GM18505 (cell line): ENCODE data around the gene METAP1.

Experiments
- ATAC-seq: cut with Tn5 transposase; IDR thresholded peaks from one replicate; pipeline ENCODE4 v1.9.1; 2021; ENCODE audit not compliant: unreplicated experiment
- POLR2A ChIP-seq: IDR thresholded peaks from 4 replicates; pipeline ENCODE4 v1.6.1; 2011; ENCODE audit warnings: borderline replicate concordance; ENCODE audit not compliant: insufficient read depth, insufficient read length; ENCODE audit errors: extremely low read depth

Gene METAP1

DNA sequence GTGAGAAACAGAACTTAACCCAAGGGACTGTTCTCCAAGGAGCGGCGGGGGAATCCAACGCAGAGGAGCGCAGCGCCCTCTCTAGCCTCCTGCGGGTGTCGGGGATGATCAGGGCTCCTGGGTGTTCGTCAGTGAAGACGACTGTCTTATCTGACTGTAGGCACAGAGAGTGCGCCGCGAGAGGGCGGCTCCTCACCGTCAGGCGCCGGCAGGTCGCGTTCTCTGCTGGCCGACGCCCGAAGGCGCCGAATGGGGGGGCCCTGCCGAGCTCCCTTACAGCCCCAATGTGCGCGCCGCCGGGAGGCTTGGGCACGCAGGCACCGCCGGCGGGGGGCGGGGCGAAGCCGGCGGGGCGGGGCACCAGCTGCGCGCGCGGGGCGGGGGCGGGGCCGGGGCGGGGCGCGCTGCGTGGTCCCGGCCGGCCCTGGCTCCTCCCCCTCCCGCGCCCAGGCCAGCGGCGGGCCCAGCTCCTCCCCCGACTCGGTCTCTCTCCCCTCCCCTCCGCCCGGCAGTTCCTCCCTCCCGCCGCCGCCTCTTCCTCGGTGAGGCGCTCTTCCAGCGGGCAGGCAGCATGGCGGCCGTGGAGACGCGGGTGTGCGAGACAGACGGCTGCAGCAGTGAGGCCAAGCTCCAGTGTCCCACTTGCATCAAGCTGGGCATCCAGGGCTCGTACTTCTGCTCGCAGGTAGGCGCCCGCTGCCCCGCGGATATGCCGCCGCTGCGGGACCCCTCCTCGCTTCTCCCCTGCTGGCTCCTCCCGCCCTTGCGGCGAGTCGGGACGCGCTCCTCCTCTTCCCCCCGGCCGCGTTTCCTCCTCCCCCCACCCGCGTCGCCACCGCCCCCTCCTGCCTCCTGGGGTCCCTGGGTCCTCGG, at the start of gene METAP1:
TSS of gene METAP1 (plus strand) at position 539 of the 873 bp plus-strand sequence. CDS start at position 572, 33 bp downstream.
- peak; percentile 93 for ATAC-seq
- peak; percentile 84 for TF ChIP-seq POLR2A

DNA sequence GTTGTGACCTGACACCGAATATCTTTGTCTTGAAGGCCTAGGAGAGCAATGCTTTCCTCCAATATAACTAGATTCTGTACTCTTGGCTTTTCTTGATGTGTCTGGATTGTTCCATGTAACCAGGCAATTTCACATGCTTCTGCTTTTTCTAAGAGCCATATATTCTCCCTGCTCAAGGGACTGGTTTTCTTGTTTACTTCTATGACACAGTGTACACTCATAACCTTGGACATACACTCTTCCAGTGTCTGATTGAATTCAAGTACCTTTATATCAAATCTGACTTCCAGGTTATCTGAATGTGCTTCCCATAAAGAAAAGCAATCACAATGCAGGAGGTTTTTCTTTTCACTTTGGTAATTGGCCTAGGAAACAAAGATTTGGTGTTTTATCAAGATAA, 49.2 kb upstream of the METAP1 start:
- ATAC-seq, result no peak
- TF ChIP-seq POLR2A, result no peak

GRCh38 chr4:98950925-98951324, 44.6 kb upstream of the METAP1 start:
- no peak for ATAC-seq
- no peak for TF ChIP-seq POLR2A

GRCh38 chr4:98951710-98952109, 43.8 kb upstream of the METAP1 start:
- no peak for ATAC-seq
- no peak for TF ChIP-seq POLR2A

DNA sequence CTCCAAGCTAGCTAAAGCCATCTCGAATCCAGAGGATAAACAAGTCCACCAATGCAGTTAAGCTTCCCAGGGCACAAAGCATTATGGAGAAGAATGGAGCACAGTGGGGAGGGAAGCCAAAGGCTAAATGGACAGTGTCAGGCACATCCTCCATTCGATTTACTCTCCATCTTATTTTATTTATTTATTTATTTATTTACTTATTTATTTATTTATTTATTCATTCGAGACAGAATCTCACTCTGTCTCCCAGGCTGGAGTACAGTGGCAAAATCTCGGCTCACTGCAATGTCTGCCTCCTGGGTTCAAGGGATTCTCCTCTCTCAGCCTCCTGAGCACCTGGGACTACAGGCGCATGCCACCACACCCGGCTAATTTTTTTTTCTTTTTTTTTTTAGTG, 40.3 kb upstream of the METAP1 start:
- no peak for ATAC-seq
- no peak for TF ChIP-seq POLR2A

DNA sequence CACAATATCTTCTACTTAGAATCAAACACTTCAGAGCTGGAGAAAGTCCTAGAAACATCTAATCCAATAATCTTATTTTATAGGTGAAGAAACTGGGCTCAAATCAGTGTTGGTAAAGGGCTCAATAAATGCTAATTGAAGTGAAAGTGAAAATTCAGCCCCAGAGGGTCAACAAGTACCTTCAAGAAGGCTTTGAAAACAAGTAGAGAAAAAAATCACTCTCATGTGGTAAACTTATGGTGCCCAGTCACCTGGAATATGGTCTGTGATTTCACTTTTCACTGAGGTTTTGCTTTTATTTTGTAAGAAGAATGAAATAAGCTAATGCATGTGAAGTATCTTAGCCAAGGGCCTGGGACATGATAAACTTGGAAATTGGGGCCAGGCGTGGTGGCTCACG, 37.5 kb upstream of the METAP1 start:
- peak; percentile 61 for ATAC-seq
- no peak for TF ChIP-seq POLR2A

DNA sequence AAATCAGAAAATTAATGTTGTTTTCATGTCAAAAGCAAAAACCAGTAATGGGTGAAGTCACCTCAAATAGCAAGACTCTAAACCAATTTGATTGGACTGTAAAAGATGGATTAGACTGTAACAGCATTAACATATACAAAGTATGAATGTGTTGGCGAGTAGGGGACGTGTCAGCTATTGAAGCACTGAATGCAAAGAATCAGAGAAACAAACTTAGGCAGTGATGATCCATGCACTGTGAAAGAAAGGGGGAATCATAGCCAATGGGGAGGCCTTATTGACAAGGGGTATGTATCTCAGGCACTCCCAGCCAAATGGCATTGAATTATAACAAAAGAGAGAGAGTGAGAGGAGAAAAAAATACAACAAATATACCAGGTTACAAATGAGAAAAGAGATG, 36.1 kb upstream of the METAP1 start:
- no peak for TF ChIP-seq POLR2A
- no peak for ATAC-seq

DNA sequence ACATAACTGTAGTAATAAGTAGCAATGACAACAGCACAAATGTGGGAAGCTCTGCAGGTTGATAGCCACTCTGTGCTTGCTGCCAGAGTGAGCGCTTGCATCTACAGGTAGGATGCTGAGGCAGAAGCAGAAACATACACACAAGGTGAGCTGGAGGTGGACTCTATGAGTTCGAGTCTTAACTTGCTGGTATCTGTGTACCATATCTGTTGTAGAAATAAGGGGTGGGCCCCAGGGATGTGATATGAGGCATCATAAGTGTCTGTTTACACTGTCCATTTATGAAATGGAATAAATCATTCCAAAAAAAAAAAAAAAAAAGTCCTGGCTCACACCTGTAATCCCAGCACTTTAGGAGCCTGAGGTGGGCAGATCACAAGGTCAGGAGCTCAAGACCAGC, 33.8 kb upstream of the METAP1 start:
- no peak for TF ChIP-seq POLR2A
- ATAC-seq, result no peak

DNA sequence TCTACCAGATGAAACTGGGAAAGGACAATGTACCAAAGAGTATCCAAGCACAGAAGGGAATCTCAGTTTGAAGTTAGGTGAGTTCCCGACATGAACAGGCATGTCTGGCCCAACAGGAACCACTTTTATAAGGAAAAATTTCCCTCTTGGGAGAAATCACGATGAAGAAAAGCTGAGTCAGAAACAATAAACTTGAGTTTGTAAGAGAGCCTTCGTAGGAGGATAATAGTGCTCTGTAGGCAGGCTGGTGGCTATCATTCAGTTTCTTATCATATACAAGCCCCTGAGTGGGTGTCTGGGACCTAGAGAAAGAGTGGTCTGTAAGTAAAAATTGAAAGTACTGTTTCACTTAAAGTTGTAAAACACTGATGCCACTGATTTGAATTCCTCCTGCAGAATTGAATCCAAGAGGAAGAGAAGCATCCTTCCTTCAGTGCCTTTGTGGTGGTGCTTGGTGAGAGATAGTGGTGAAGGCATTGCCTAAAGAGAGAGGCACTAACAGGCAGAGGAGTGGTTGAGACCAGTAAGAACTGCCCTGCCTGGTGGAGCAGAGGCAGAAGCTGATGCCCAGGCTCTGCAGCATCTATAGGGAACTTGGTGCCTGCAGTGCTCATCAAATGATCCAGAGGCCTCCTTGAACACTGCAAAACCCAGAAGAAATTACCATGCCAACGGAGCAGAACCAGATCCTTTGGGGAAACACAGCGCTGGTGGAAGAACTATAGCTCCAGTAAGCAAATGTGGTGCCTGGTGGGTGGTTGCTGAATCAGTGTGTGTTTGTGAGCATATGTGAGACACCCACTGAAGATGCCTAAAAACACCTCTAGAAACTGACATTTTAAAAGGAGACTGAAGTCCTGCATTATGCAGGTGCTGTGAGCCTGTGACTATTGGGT, 31.7 kb upstream of the METAP1 start:
- TF ChIP-seq POLR2A, result no peak
- ATAC-seq, result no peak

GRCh38 chr4:98966926-98967325, 28.6 kb upstream of the METAP1 start:
- TF ChIP-seq POLR2A, result no peak
- no peak for ATAC-seq

GRCh38 chr4:98967786-98968329, 27.7 kb upstream of the METAP1 start:
- no peak for ATAC-seq
- no peak for TF ChIP-seq POLR2A

DNA sequence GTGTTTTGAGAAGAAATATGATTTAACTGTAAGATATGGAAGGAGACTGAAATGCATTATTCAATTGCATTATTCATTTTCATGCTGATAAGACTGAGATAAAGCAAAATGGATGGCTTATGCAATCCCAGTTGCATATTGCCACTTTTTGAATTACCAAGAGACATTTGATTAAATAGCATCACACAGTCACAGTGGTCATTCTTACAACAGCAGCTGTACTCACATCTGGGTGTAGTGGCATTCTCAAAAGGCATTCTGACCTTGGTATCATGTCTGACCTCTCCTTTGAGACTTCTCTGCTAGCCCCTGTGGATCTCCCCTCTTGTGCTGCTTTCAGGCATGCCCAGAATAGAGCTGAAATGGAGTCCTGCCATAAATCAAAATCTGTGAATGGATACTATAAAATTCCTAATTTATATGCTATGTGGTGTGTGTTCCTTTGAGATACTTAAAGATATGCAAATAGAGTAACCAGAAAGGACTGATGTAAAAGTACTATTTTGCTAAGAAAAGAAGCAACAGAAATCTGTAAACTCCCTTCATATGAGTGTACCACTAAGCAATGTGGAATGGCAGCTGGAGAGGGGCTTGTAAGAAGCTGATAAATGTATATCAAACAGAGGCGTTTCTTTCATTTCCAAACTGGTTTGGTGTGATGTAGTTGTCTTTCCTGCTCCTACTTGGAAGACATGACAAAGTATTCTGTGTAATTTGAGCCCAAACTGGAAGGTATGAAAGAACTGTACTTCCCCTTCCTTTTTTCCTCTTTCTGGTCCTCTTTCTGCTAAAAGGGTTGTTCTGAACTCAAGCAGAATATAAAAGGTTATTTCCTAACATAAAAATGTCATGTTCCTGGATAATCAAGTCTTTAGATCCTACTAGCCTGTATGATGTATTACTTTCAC, 25.4 kb upstream of the METAP1 start:
- no peak for TF ChIP-seq POLR2A
- no peak for ATAC-seq
